HEK293 (cell line): ENCODE results near the gene PSMD12.

Experiments
- CTCF ChIP-seq: fragments of 450-650 bp; formaldehyde crosslinking; IDR thresholded peaks from 2 replicates; pipeline ENCODE4 v1.5.1; 2016; ENCODE audit warnings: missing biosample characterization, missing genetic modification characterization
- EGR2 ChIP-seq: fragments of 450-650 bp; formaldehyde crosslinking; IDR thresholded peaks from 2 replicates; pipeline ENCODE4 v1.5.1; 2016; ENCODE audit warnings: low read depth, missing biosample characterization, missing genetic modification characterization
- RBAK ChIP-seq: fragments of 450-650 bp; formaldehyde crosslinking; IDR thresholded peaks from 2 replicates; pipeline ENCODE4 v1.5.1; 2016; ENCODE audit warnings: missing biosample characterization, missing genetic modification characterization
- TCF7L2 ChIP-seq: IDR thresholded peaks from 2 replicates; pipeline ENCODE4 v1.6.1; 2011; ENCODE audit warnings: low read depth, mild to moderate bottlenecking, inconsistent platforms, low read length, moderate library complexity, borderline replicate concordance
- ZBTB7A ChIP-seq: fragments of 450-650 bp; formaldehyde crosslinking; IDR thresholded peaks from 2 replicates; pipeline ENCODE4 v1.5.1; 2016; ENCODE audit warnings: low read depth, missing biosample characterization, missing genetic modification characterization
- ZNF670 ChIP-seq: fragments of 450-650 bp; formaldehyde crosslinking; IDR thresholded peaks from 2 replicates; pipeline ENCODE4 v1.5.1; 2016; ENCODE audit warnings: missing biosample characterization, missing genetic modification characterization, low read depth
- ZNF768 ChIP-seq: fragments of 450-650 bp; formaldehyde crosslinking; IDR thresholded peaks from 2 replicates; pipeline ENCODE4 v1.5.1; 2018; ENCODE audit warnings: missing biosample characterization, mild to moderate bottlenecking, missing genetic modification characterization

- TF ChIP-seq ZBTB7A (no peak), CTCF (tag by site-specific recombination) (no peak), TCF7L2 (no peak), EGR2 (tag by site-specific recombination) (no peak), ZNF768 (no peak), ZNF670 (tag by site-specific recombination) (no peak), RBAK (no peak)
Observed at GRCh38 chr17:67335245-67335835, 31.0 kb downstream of the PSMD12 start.
